ENCODE data around the gene PSMA8. TPM values are rescaled to one million over a fixed set of nuclear protein-coding genes. Genes with fewer than 3 reads are reported as not detected.
A peak's percentile ranks its signal among the peaks of the same experiment; 100 is the strongest.

Gene PSMA8
- total and polyA plus RNA-seq, 5 donors: 0.05 TPM; not detected in 4

- ATAC-seq (no peak), DNase-seq (no peak)
- intact Hi-C loops (cut with DNase I): no loop called here
- H3K9me3 ChIP-seq (ENCODE audit: control insufficient read depth, low read length): no peaks in the 10 kb centered on the region
- WGBS: 72% methylated on average over 2 of the region's 2 CpGs
- no peaks in the 10 kb centered on the region for H3K27me3 ChIP-seq (ENCODE audit: control insufficient read depth, insufficient read depth)
- H3K4me1 ChIP-seq (ENCODE audit: control insufficient read depth, insufficient read depth, low read length): no peaks in the 10 kb centered on the region
- H3K27ac ChIP-seq (ENCODE audit: low read length): no peak overlapping the region
- no peak overlapping the region for H3K4me3 ChIP-seq (ENCODE audit: low read length)
Measured at GRCh38 chr18:26208977-26209376, 75.3 kb downstream of the PSMA8 start.

- WGBS: 83% methylated on average over 4 of the region's 4 CpGs
- intact Hi-C loops (cut with DNase I): no loop called here
- no peaks in the 10 kb centered on the region for H3K4me1 ChIP-seq (ENCODE audit: control insufficient read depth, insufficient read depth, low read length)
Measured at GRCh38 chr18:26210147-26210546, 76.5 kb downstream of the PSMA8 start.

GRCh38 chr18:26215247-26215970 lies 81.7 kb downstream of the PSMA8 start:
- ATAC-seq (no peak), DNase-seq (no peak)
- intact Hi-C loops (cut with DNase I): no loop called here
- Histone ChIP-seq H3K4me1 (ENCODE audit: control insufficient read depth, insufficient read depth, low read length) (no peaks in the 10 kb centered on the region), H3K4me3 (ENCODE audit: low read length) (no peak overlapping the region), H3K27ac (ENCODE audit: low read length) (no peak overlapping the region), H3K27me3 (ENCODE audit: control insufficient read depth, insufficient read depth) (no peaks in the 10 kb centered on the region), H3K9me3 (ENCODE audit: control insufficient read depth, low read length) (no peaks in the 10 kb centered on the region)
- 61% methylated on average over 7 of the region's 7 CpGs for WGBS

More at GRCh38 chr18:26210147-26210546, 76.5 kb downstream of the PSMA8 start:
- Histone ChIP-seq H3K9me3 (ENCODE audit: control insufficient read depth, low read length) (no peaks in the 10 kb centered on the region), H3K4me3 (ENCODE audit: low read length) (no peak overlapping the region), H3K27me3 (ENCODE audit: control insufficient read depth, insufficient read depth) (no peaks in the 10 kb centered on the region), H3K27ac (ENCODE audit: low read length) (no peak overlapping the region)
- no peak for ATAC-seq
- DNase-seq: no peak

GRCh38 chr18:26225022-26225693 lies 91.5 kb downstream of the PSMA8 start:
- Histone ChIP-seq H3K9me3 (ENCODE audit: control insufficient read depth, low read length) (no peaks in the 10 kb centered on the region), H3K4me1 (ENCODE audit: control insufficient read depth, insufficient read depth, low read length) (no peaks in the 10 kb centered on the region), H3K27me3 (ENCODE audit: control insufficient read depth, insufficient read depth) (no peaks in the 10 kb centered on the region), H3K27ac (ENCODE audit: low read length) (no peak overlapping the region), H3K4me3 (ENCODE audit: low read length) (no peak overlapping the region)
- ATAC-seq (no peak), DNase-seq (no peak)
- WGBS: 81% methylated on average over 7 of the region's 7 CpGs
- intact Hi-C loops (cut with DNase I): no loop called here

- no peak for ATAC-seq
- no peaks in the 10 kb centered on the region for H3K27me3 ChIP-seq (ENCODE audit: control insufficient read depth, insufficient read depth)
- WGBS: 15% methylated on average over 8 of the region's 8 CpGs
- H3K4me3 ChIP-seq (ENCODE audit: low read length): peak overlapping the region; percentile 73
- H3K4me1 ChIP-seq (ENCODE audit: control insufficient read depth, insufficient read depth, low read length): no peaks in the 10 kb centered on the region
- H3K27ac ChIP-seq (ENCODE audit: low read length): peak overlapping the region; percentile 29
- intact Hi-C loops (cut with DNase I): no loop called here
- DNase-seq: no peak
- no peaks in the 10 kb centered on the region for H3K9me3 ChIP-seq (ENCODE audit: control insufficient read depth, low read length)
Measured at GRCh38 chr18:26225915-26226228, 92.2 kb downstream of the PSMA8 start.

- ATAC-seq: peak; percentile 99 to 100
- Histone ChIP-seq H3K4me3 (ENCODE audit: low read length) (peak within 1 kb of the TSS; percentile 73), H3K27ac (ENCODE audit: low read length) (peak within 1 kb of the TSS; percentile 29), H3K9me3 (ENCODE audit: control insufficient read depth, low read length) (no peaks in the 10 kb centered on the region), H3K27me3 (ENCODE audit: control insufficient read depth, insufficient read depth) (no peaks in the 10 kb centered on the region), H3K4me1 (ENCODE audit: control insufficient read depth, insufficient read depth, low read length) (no peaks in the 10 kb centered on the region)
- intact Hi-C loops (cut with DNase I): no loop called here
- under 1% methylated on average over 101 of the region's 101 CpGs for WGBS
- DNase-seq: peak; percentile 95 to 98 (median 97)
Measured at GRCh38 chr18:26226229-26227050, 92.8 kb downstream of the PSMA8 start, which contains the start of gene TAF4B. TAF4B (plus strand) TSS chr18:26226445; CDS start chr18:26226934, 489 bp downstream.

- H3K4me3 ChIP-seq (ENCODE audit: low read length): peak overlapping the region; percentile 73
- peak in 1 of 3 donors; percentile 16 for DNase-seq
- ATAC-seq: no peak
- H3K27me3 ChIP-seq (ENCODE audit: control insufficient read depth, insufficient read depth): no peaks in the 10 kb centered on the region
- WGBS: 17% methylated on average over 28 of the region's 28 CpGs
- H3K9me3 ChIP-seq (ENCODE audit: control insufficient read depth, low read length): no peaks in the 10 kb centered on the region
- H3K4me1 ChIP-seq (ENCODE audit: control insufficient read depth, insufficient read depth, low read length): no peaks in the 10 kb centered on the region
- H3K27ac ChIP-seq (ENCODE audit: low read length): no peak overlapping the region
- intact Hi-C loops (cut with DNase I): no loop called here
Measured at GRCh38 chr18:26227051-26227670, 93.5 kb downstream of the PSMA8 start.

DNA sequence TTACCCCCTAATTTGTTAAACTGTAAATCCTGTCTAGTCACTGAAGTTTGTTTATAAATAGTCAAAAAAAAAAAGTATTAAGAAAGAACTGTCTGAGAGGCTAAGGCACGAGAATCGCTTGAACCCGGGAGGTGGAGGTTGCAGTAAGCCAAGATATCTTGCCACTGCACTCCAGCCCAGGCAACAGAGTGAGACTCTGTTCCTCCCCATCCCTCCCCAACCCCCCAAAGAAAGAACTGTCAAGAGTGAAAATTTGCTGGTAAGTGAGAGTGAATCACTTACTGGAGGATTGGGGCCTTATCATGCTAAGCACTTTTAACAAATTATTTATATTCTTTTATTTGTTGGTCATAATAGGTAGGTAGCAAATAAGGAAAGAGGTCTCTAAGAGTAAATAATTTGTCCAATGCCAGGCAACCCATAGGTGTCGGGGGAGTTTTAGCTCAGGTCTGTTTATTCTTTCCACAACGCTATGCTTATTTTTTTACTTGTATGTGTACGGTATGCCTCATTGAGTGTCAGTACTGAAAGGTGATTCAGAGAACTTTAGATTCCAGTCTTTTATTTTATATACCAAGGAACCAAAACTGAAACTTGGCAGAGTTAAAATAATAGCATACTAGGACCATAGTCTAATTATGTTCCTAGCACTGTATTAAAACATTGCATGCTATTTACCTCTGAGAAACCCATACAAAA lies 95.0 kb downstream of the PSMA8 start:
- 88% methylated on average over 6 of the region's 6 CpGs for WGBS
- H3K27me3 ChIP-seq (ENCODE audit: control insufficient read depth, insufficient read depth): no peaks in the 10 kb centered on the region
- DNase-seq (no peak), ATAC-seq (no peak)
- no peaks in the 10 kb centered on the region for H3K9me3 ChIP-seq (ENCODE audit: control insufficient read depth, low read length)
- intact Hi-C loops (cut with DNase I): no loop called here
- H3K4me1 ChIP-seq (ENCODE audit: control insufficient read depth, insufficient read depth, low read length): no peaks in the 10 kb centered on the region
- H3K27ac ChIP-seq (ENCODE audit: low read length): no peak overlapping the region
- no peak overlapping the region for H3K4me3 ChIP-seq (ENCODE audit: low read length)

- H3K4me3 ChIP-seq (ENCODE audit: low read length): no peak overlapping the region
- H3K27me3 ChIP-seq (ENCODE audit: control insufficient read depth, insufficient read depth): no peaks in the 10 kb centered on the region
- ATAC-seq (no peak), DNase-seq (no peak)
- intact Hi-C loops (cut with DNase I): no loop called here
- H3K9me3 ChIP-seq (ENCODE audit: control insufficient read depth, low read length): no peaks in the 10 kb centered on the region
- no peaks in the 10 kb centered on the region for H3K4me1 ChIP-seq (ENCODE audit: control insufficient read depth, insufficient read depth, low read length)
- no peak overlapping the region for H3K27ac ChIP-seq (ENCODE audit: low read length)
- 77% methylated on average over 8 of the region's 8 CpGs for WGBS
Measured at GRCh38 chr18:26230497-26230896, 96.8 kb downstream of the PSMA8 start.

- ATAC-seq (no peak), DNase-seq (no peak)
- Histone ChIP-seq H3K27ac (ENCODE audit: low read length) (no peak overlapping the region), H3K4me3 (ENCODE audit: low read length) (no peak overlapping the region), H3K4me1 (ENCODE audit: control insufficient read depth, insufficient read depth, low read length) (no peaks in the 10 kb centered on the region), H3K9me3 (ENCODE audit: control insufficient read depth, low read length) (no peaks in the 10 kb centered on the region), H3K27me3 (ENCODE audit: control insufficient read depth, insufficient read depth) (no peaks in the 10 kb centered on the region)
- 68% methylated on average over 5 of the region's 5 CpGs for WGBS
- intact Hi-C loops (cut with DNase I): no loop called here
Measured at GRCh38 chr18:26233208-26233607, 99.5 kb downstream of the PSMA8 start.

All from right cardiac atrium (tissue), 5 donors.